Measurements from ENCODE around the gene SPOCD1.
"Not testable (repeated sequence)": the region's sequence is repeated elsewhere in the genome, so short reads cannot be mapped to it uniquely, and the experiment has no call there.

Gene SPOCD1

GRCh38 chr1:31830065-31830464 is 14.2 kb upstream of the SPOCD1 start:
- no peak for DNase-seq (ENCODE audit: low read depth, low spot score)

- DNase-seq (ENCODE audit: low read depth, low spot score) = no peak
These were observed 13.3 kb upstream of the SPOCD1 start for GRCh38 chr1:31828926-31829690.

- no peak for DNase-seq (ENCODE audit: low read depth, low spot score)
These were observed 12.5 kb upstream of the SPOCD1 start for GRCh38 chr1:31828341-31828740.

GRCh38 chr1:31823780-31824179 is 8.0 kb upstream of the SPOCD1 start:
- DNase-seq (ENCODE audit: low read depth, low spot score) = no peak

- no peak for DNase-seq (ENCODE audit: low read depth, low spot score)
These were observed 6.9 kb upstream of the SPOCD1 start for GRCh38 chr1:31822766-31823165.

- not testable (repeated sequence) for DNase-seq (ENCODE audit: low read depth, low spot score)
These were observed 4.4 kb upstream of the SPOCD1 start for GRCh38 chr1:31820196-31820595.

GRCh38 chr1:31818206-31818605 is 2.4 kb upstream of the SPOCD1 start:
- DNase-seq (ENCODE audit: low read depth, low spot score) = no peak

GRCh38 chr1:31816947-31817346 is 1.1 kb upstream of the SPOCD1 start:
- DNase-seq (ENCODE audit: low read depth, low spot score) = not testable (repeated sequence)

- not testable (repeated sequence) for DNase-seq (ENCODE audit: low read depth, low spot score)
These were observed 679 bp upstream of the SPOCD1 start for GRCh38 chr1:31816501-31816900.

- no peak for DNase-seq (ENCODE audit: low read depth, low spot score)
These were observed 546 bp downstream of the SPOCD1 start for GRCh38 chr1:31815307-31815645.

GRCh38 chr1:31814631-31815306 is 1.1 kb downstream of the SPOCD1 start:
- DNase-seq (ENCODE audit: low read depth, low spot score) = no peak

- no peak for DNase-seq (ENCODE audit: low read depth, low spot score)
These were observed 1.7 kb downstream of the SPOCD1 start for GRCh38 chr1:31814041-31814511.

GRCh38 chr1:31812158-31812829 is 3.5 kb downstream of the SPOCD1 start:
- no peak for DNase-seq (ENCODE audit: low read depth, low spot score)

- DNase-seq (ENCODE audit: low read depth, low spot score) = no peak
These were observed 4.2 kb downstream of the SPOCD1 start for GRCh38 chr1:31811605-31812004.

GRCh38 chr1:31809698-31810097 is 6.1 kb downstream of the SPOCD1 start:
- no peak for DNase-seq (ENCODE audit: low read depth, low spot score)

GRCh38 chr1:31807273-31808048 is 8.4 kb downstream of the SPOCD1 start:
- DNase-seq (ENCODE audit: low read depth, low spot score) = no peak

- DNase-seq (ENCODE audit: low read depth, low spot score) = no peak
These were observed 10.5 kb downstream of the SPOCD1 start for GRCh38 chr1:31805318-31805717.

- no peak for DNase-seq (ENCODE audit: low read depth, low spot score)
These were observed 11.7 kb downstream of the SPOCD1 start for GRCh38 chr1:31804098-31804497.

- DNase-seq (ENCODE audit: low read depth, low spot score) = no peak
These were observed 12.2 kb downstream of the SPOCD1 start for GRCh38 chr1:31803610-31804009.

- peak; percentile 18 for DNase-seq (ENCODE audit: low read depth, low spot score)
These were observed 13.4 kb downstream of the SPOCD1 start for GRCh38 chr1:31802190-31803150.

- DNase-seq (ENCODE audit: low read depth, low spot score) = no peak
These were observed 14.4 kb downstream of the SPOCD1 start for GRCh38 chr1:31801458-31801857.

Data from smooth muscle cell of the brain vasculature (primary cell).